Activated B cell treated with CpG ODN at 0.5 μM for 24 hours (primary cell): ENCODE results near the gene SIRT3. TPM values are rescaled to one million over a fixed set of nuclear protein-coding genes. Genes with fewer than 3 reads are reported as not detected.

Source experiments
- ATAC-seq: fragments of 200-7000 bp; cut with Tn5 transposase; one replicate; pipeline ENCODE4 v1.10.0; 2021; ENCODE audit warnings: low read depth, mild to moderate bottlenecking, moderate library complexity
- CTCF ChIA-PET: fragments of 350-600 bp; sonication (Branson Sonifier 250); formaldehyde crosslinking; loops from one replicate; lab custom pipeline; 2021; ENCODE audit warnings: antibody characterized with exemption; lab: Charles Lee
- POLR2A ChIA-PET: fragments of 350-600 bp; sonication (Branson Sonifier 250); formaldehyde crosslinking; loops from one replicate; lab custom pipeline; 2021; ENCODE audit warnings: antibody characterized with exemption; lab: Charles Lee
- DNase-seq: peaks from one replicate; pipeline ENCODE4 v3.0.0; 2022
- H3K27ac Mint-ChIP-seq: one replicate; pipeline ENCODE4 v1.8.0; 2020; ENCODE audit warnings: mixed read lengths
- H3K27me3 Mint-ChIP-seq: one replicate; pipeline ENCODE4 v1.8.0; 2021; ENCODE audit warnings: mixed read lengths
- H3K36me3 Mint-ChIP-seq: one replicate; pipeline ENCODE4 v1.8.0; 2021; ENCODE audit warnings: low read depth, mixed read lengths
- H3K4me1 Mint-ChIP-seq: one replicate; pipeline ENCODE4 v1.8.0; 2021; ENCODE audit warnings: mixed read lengths
- H3K4me3 Mint-ChIP-seq: one replicate; pipeline ENCODE4 v1.8.0; 2020; ENCODE audit warnings: mild to moderate bottlenecking, mixed read lengths
- H3K9me3 Mint-ChIP-seq: one replicate; pipeline ENCODE4 v1.8.0; 2020; ENCODE audit warnings: mixed read lengths
- CTCF ChIP-seq: fragments of 200-600 bp; IDR thresholded peaks from one replicate; pipeline ENCODE4 v1.8.0; 2022; ENCODE audit warnings: antibody characterized with exemption, mild to moderate bottlenecking
- intact Hi-C: fragments of 100-400 bp; cut with micrococcal nuclease; formaldehyde crosslinking; loops from one replicate; pipeline ENCODE4 v1.15.1; 2024
- total RNA-seq: library from RNA; stranded (reverse); gene quantifications from 2 replicates; pipeline ENCODE4 v1.2.3, GENCODE V29; 2022

Gene SIRT3
- total RNA-seq, 1 donor from 2014 or later = 21.8 TPM

- Mint-ChIP-seq H3K4me3 (no peak overlapping the region), H3K27ac (peak overlapping the region; percentile 36), H3K27me3 (no peaks in the 10 kb centered on the region), H3K36me3 (peaks cover 78% of the 10 kb centered on the region), H3K9me3 (no peaks in the 10 kb centered on the region), H3K4me1 (peaks cover 2% of the 10 kb centered on the region)
- intact Hi-C loops = loop anchor here (1.0 to 5.0 kb wide), 4 partner anchors 18 to 196 kb away; no protein-coding TSS in a partner anchor
- ATAC-seq (peak; percentile 96), DNase-seq (peak; percentile 60)
- ChIA-PET POLR2A (interaction anchor here (0.6 to 4.8 kb wide), 11 partner anchors 14 to 255 kb away, joined by 3 to 35 read pairs (median 6); partner anchors contain the start of genes BET1L, IFITM2, PGGHG and RIC8A), CTCF (interaction anchor here (0.6 to 4.1 kb wide), 31 partner anchors 8 to 212 kb away, joined by 3 to 28 read pairs (median 6); partner anchors contain the start of genes BET1L, PGGHG, PSMD13 and RIC8A)
- TF ChIP-seq CTCF = peak; percentile 29
These were observed 14.7 kb upstream of the SIRT3 start for GRCh38 chr11:250740-251299.

GRCh38 chr11:250274-250673, 14.1 kb upstream of the SIRT3 start:
- DNase-seq = no peak
- Mint-ChIP-seq H3K9me3 (no peaks in the 10 kb centered on the region), H3K27ac (peak overlapping the region; percentile 36), H3K4me3 (no peak overlapping the region), H3K4me1 (peaks cover 2% of the 10 kb centered on the region), H3K36me3 (peaks cover 83% of the 10 kb centered on the region), H3K27me3 (no peaks in the 10 kb centered on the region)
- intact Hi-C loops = loop anchor here (1.0 to 5.0 kb wide), 3 partner anchors 19 to 197 kb away; no protein-coding TSS in a partner anchor
- TF ChIP-seq CTCF = no peak
- CTCF ChIA-PET = interaction anchor here (0.6 to 4.1 kb wide), 29 partner anchors 8 to 212 kb away, joined by 3 to 28 read pairs (median 6); partner anchors contain the start of genes BET1L, PGGHG, PSMD13 and RIC8A
- POLR2A ChIA-PET = interaction anchor here (0.6 to 4.8 kb wide), 9 partner anchors 13 to 165 kb away, joined by 3 to 35 read pairs (median 6); partner anchors contain the start of genes BET1L, IFITM2, PGGHG and RIC8A
- ATAC-seq = no peak

DNA sequence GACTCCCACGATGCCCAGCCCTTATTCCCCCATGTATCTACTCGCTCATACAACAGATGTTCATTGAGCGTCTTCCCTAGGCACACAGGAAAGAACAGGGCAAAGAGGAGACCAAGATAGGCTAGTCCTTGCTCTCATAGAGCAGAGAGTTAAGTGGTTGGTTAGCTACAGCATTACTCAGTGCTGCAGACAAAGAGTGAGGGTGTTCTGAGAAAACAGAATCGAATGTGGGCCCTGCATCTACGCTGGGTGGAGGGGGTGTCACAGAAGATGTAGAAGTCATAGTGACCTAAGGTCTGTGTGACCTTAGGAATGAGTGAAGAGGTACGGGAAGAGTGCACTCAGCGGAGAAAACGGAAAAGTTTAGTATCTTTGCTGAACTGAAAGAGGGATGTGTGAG, 12.9 kb upstream of the SIRT3 start:
- Mint-ChIP-seq H3K9me3 (no peaks in the 10 kb centered on the region), H3K4me3 (no peak overlapping the region), H3K4me1 (peaks cover 2% of the 10 kb centered on the region), H3K27me3 (no peaks in the 10 kb centered on the region), H3K36me3 (peaks cover 92% of the 10 kb centered on the region), H3K27ac (no peak overlapping the region)
- POLR2A ChIA-PET = interaction anchor here (0.6 to 1.1 kb wide), 4 partner anchors 9 to 106 kb away, joined by 3 read pairs; no protein-coding TSS in a partner anchor
- ATAC-seq = no peak
- no peak for DNase-seq
- intact Hi-C loops = no loop called here
- CTCF ChIA-PET = interaction anchor here (2.5 kb wide), 1 partner anchor 12 kb away, joined by 11 read pairs; no protein-coding TSS in a partner anchor
- no peak for TF ChIP-seq CTCF

- Mint-ChIP-seq H3K4me3 (no peak overlapping the region), H3K27me3 (no peaks in the 10 kb centered on the region), H3K4me1 (peaks cover 11% of the 10 kb centered on the region), H3K27ac (no peak overlapping the region), H3K9me3 (no peaks in the 10 kb centered on the region), H3K36me3 (peaks cover 92% of the 10 kb centered on the region)
- POLR2A ChIA-PET = no interaction called here
- DNase-seq (no peak), ATAC-seq (no peak)
- no peak for TF ChIP-seq CTCF
- intact Hi-C loops = no loop called here
- CTCF ChIA-PET = no interaction called here
These were observed 8.2 kb upstream of the SIRT3 start for GRCh38 chr11:244376-244775.

DNA sequence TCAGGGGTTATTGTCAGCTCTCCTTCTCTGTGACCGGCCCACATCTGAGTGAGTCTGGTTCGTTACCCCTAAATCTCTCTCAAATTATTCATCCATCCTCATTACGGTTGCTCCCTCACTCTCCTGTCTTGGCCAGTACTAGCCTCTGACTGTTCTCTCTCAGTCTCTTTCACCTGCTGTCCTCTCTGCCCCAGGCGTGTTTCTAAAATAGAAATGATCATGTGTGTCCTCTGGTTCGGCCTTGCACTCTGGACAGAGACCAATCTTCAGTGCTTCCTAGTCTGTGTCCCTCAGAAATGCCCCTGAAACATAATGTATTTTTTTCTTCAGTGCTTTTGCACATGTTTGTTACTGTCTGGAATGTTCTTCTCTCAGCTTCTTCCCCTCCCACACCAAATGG, 5.5 kb upstream of the SIRT3 start:
- POLR2A ChIA-PET = interaction anchor here (1.1 kb wide), 1 partner anchor 38 kb away, joined by 3 read pairs; no protein-coding TSS in a partner anchor
- no peaks in the 10 kb centered on the region for H3K9me3 Mint-ChIP-seq

More for the DNA sequence above, 5.5 kb upstream of the SIRT3 start:
- Mint-ChIP-seq H3K4me1 (peaks cover 30% of the 10 kb centered on the region), H3K36me3 (peaks cover 69% of the 10 kb centered on the region), H3K27ac (no peak overlapping the region), H3K27me3 (no peaks in the 10 kb centered on the region), H3K4me3 (no peak overlapping the region)
- intact Hi-C loops = no loop called here
- TF ChIP-seq CTCF = no peak
- ATAC-seq (no peak), DNase-seq (no peak)
- CTCF ChIA-PET = interaction anchor here (1.1 to 1.4 kb wide), 2 partner anchors 9 to 10 kb away, joined by 3 to 5 read pairs; no protein-coding TSS in a partner anchor
